ENCODE data around the gene HIPK2.

Gene HIPK2

DNA sequence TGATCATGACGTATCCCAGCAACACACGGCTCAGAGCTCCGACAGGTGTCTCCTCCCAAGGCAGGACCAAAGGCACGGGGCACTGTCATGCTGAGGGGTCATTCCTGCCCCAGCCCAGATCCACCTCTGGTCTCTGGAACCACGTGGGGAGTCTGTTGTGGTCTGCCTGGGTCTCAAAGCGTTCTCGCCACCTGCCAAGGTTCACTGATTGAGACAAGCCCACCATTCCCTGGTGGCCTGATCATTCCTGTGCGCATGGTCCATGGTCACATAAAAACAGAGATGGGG is 83.5 kb downstream of the HIPK2 start:
- H3K4me3 ChIP-seq (ENCODE audit: low read depth in 1 of 5, low read length in 5 of 5): no peak overlapping the region
- H3K36me3 ChIP-seq (ENCODE audit: control insufficient read depth in 5 of 5, insufficient read depth in 5 of 5, low read length in 5 of 5): peaks cover 0 to 24% (median 19%) of the 10 kb centered on the region in 5 donors
- no peaks in the 10 kb centered on the region for H3K27me3 ChIP-seq (ENCODE audit: control insufficient read depth in 5 of 5, insufficient read depth in 4 of 5, low read length in 5 of 5)
- H3K27ac ChIP-seq (ENCODE audit: low read depth, low read length): no peak overlapping the region
- no peaks in the 10 kb centered on the region for H3K9me3 ChIP-seq (ENCODE audit: control insufficient read depth in 5 of 5, low read length in 5 of 5)
- H3K9ac ChIP-seq (ENCODE audit: low read length in 5 of 5): no peak overlapping the region
- H3K4me1 ChIP-seq (ENCODE audit: control insufficient read depth in 5 of 5, insufficient read depth in 5 of 5, low read length in 5 of 5): peaks cover 0 to 34% (median 27%) of the 10 kb centered on the region in 5 donors

DNA sequence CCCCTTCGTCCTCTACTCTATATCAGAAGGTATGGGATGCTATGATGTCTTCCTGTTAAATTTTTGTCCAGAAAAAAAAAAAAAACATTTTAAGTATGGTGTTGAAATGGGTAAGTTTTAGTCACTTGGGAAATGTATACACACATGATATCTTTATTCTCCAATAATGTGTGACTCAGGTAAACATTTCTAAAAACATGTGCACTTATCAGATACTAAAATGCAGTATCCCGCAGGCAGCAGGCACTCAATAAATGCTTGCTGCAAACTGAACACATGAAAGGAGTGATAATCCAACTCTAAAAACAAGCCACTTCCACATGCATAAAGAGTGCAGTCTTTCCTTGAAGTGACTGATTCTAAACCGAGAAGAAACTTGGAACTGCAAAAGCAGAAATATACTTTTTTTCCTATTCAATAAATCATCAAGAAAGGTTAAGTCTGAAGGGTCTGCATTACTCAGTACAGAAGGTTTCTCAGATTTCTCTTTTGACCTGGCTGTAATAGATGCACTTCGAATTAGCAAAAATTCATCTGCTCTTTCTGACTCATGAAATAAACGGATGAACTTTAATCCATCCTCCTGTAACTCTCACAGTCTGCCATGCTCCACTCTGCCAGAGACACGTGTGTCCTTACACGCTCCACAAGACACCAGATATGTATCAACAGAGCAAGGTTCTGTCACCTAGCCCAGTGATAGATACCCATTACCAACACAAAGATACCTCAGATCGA is 84.0 kb downstream of the HIPK2 start:
- Histone ChIP-seq H3K9ac (ENCODE audit: low read length in 5 of 5) (no peak overlapping the region), H3K27me3 (ENCODE audit: control insufficient read depth in 5 of 5, insufficient read depth in 4 of 5, low read length in 5 of 5) (no peaks in the 10 kb centered on the region), H3K27ac (ENCODE audit: low read depth, low read length) (peak overlapping the region; percentile 9), H3K4me1 (ENCODE audit: control insufficient read depth in 5 of 5, insufficient read depth in 5 of 5, low read length in 5 of 5) (peaks cover 0 to 35% (median 31%) of the 10 kb centered on the region in 5 donors), H3K36me3 (ENCODE audit: control insufficient read depth in 5 of 5, insufficient read depth in 5 of 5, low read length in 5 of 5) (peaks cover 2 to 25% (median 18%) of the 10 kb centered on the region in 5 donors), H3K9me3 (ENCODE audit: control insufficient read depth in 5 of 5, low read length in 5 of 5) (no peaks in the 10 kb centered on the region), H3K4me3 (ENCODE audit: low read depth in 1 of 5, low read length in 5 of 5) (no peak overlapping the region)

DNA sequence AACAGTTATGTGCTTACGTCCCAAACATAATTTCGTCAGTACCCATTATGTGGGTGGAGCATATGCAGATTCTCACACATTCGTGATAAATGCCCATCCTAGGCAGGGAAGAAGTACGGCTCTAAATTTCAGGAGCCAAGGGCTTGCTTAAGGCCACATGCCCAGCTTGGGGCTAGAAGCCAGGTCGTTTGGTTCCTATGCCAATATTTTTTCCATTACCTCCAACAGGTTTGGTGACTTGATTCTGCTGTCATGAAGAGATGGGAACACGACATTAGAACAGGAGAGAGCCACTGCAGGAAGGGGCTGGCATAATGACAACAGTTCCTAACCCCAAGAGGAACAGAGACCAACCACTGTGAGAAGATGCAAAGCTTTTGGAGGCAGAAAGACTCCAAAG is 85.1 kb downstream of the HIPK2 start:
- Histone ChIP-seq H3K9me3 (ENCODE audit: control insufficient read depth in 5 of 5, low read length in 5 of 5) (no peaks in the 10 kb centered on the region), H3K4me3 (ENCODE audit: low read depth in 1 of 5, low read length in 5 of 5) (no peak overlapping the region), H3K4me1 (ENCODE audit: control insufficient read depth in 5 of 5, insufficient read depth in 5 of 5, low read length in 5 of 5) (peaks cover 0 to 35% (median 31%) of the 10 kb centered on the region in 5 donors), H3K27ac (ENCODE audit: low read depth, low read length) (no peak overlapping the region), H3K27me3 (ENCODE audit: control insufficient read depth in 5 of 5, insufficient read depth in 4 of 5, low read length in 5 of 5) (no peaks in the 10 kb centered on the region), H3K9ac (ENCODE audit: low read length in 5 of 5) (no peak overlapping the region), H3K36me3 (ENCODE audit: control insufficient read depth in 5 of 5, insufficient read depth in 5 of 5, low read length in 5 of 5) (peaks cover 2 to 20% (median 12%) of the 10 kb centered on the region in 5 donors)

DNA sequence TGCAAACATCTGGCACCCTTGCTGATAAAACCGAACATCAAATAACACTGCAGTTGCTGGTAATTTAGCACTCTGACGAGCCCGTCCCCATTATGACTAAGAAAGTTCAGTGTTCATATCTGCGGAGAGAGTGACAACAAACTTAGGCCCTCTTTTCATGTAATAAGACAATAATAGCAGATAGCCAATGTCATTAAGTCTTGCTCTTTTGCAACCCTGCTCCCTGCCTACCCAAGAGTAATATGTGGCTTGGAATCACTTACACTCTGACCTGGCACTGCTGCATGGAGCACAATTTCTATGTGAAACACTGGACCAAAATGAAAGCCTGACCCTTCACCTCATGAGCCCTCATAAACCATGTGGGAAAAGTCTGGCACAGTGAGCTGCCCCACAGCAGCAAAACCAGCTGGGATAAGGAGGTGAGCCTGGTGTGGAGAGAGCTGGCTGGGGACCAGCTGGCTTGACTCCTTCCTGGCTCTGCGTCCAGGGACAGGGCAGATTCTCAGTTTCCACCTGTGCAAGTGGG is 86.5 kb downstream of the HIPK2 start:
- Histone ChIP-seq H3K4me1 (ENCODE audit: control insufficient read depth in 5 of 5, insufficient read depth in 5 of 5, low read length in 5 of 5) (peaks cover 0 to 35% (median 28%) of the 10 kb centered on the region in 5 donors), H3K4me3 (ENCODE audit: low read depth in 1 of 5, low read length in 5 of 5) (peak overlapping the region in 1 of 5 donors; percentile 9), H3K36me3 (ENCODE audit: control insufficient read depth in 5 of 5, insufficient read depth in 5 of 5, low read length in 5 of 5) (peaks cover 2 to 17% (median 9%) of the 10 kb centered on the region in 5 donors), H3K9me3 (ENCODE audit: control insufficient read depth in 5 of 5, low read length in 5 of 5) (no peaks in the 10 kb centered on the region), H3K9ac (ENCODE audit: low read length in 5 of 5) (no peak overlapping the region), H3K27me3 (ENCODE audit: control insufficient read depth in 5 of 5, insufficient read depth in 4 of 5, low read length in 5 of 5) (no peaks in the 10 kb centered on the region), H3K27ac (ENCODE audit: low read depth, low read length) (peak overlapping the region; percentile 38)

DNA sequence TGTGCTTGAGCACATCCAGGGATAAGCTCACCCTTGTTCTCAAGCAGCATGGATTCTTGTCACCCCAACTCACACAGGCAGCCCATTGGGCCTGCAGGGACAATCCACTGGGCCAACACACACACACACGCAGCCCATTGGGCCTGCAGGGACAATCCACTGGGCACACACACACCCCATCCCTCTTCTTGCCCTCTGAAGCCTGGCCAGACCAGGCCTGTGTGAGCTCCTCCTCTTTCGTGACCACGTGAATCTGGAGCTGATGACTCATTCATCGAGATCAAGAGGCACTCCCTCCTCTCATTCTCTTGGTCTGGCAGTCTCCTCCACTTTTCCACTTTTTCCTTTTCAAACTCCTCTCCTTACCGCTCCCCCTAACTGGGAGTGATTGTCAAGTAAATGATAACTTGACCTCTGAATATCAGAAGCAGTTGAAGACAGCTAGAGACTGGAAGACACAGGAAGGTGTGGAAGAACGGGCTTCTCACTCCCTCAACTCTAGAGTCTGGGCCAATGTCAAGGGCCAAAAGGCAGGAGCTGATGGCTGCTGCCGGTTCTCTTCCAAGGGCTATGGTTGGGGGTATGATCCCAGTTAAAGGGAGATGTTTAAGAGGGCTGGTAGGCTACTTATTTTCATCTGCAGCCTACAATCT is 89.7 kb downstream of the HIPK2 start:
- Histone ChIP-seq H3K36me3 (ENCODE audit: control insufficient read depth in 5 of 5, insufficient read depth in 5 of 5, low read length in 5 of 5) (peaks cover 0 to 9% (median 2%) of the 10 kb centered on the region in 5 donors), H3K4me3 (ENCODE audit: low read depth in 1 of 5, low read length in 5 of 5) (no peak overlapping the region), H3K4me1 (ENCODE audit: control insufficient read depth in 5 of 5, insufficient read depth in 5 of 5, low read length in 5 of 5) (peaks cover 0 to 39% (median 28%) of the 10 kb centered on the region in 5 donors), H3K27me3 (ENCODE audit: control insufficient read depth in 5 of 5, insufficient read depth in 4 of 5, low read length in 5 of 5) (no peaks in the 10 kb centered on the region), H3K9me3 (ENCODE audit: control insufficient read depth in 5 of 5, low read length in 5 of 5) (peaks cover 0 to 2% (median 0%) of the 10 kb centered on the region in 5 donors), H3K9ac (ENCODE audit: low read length in 5 of 5) (no peak overlapping the region), H3K27ac (ENCODE audit: low read depth, low read length) (no peak overlapping the region)

DNA sequence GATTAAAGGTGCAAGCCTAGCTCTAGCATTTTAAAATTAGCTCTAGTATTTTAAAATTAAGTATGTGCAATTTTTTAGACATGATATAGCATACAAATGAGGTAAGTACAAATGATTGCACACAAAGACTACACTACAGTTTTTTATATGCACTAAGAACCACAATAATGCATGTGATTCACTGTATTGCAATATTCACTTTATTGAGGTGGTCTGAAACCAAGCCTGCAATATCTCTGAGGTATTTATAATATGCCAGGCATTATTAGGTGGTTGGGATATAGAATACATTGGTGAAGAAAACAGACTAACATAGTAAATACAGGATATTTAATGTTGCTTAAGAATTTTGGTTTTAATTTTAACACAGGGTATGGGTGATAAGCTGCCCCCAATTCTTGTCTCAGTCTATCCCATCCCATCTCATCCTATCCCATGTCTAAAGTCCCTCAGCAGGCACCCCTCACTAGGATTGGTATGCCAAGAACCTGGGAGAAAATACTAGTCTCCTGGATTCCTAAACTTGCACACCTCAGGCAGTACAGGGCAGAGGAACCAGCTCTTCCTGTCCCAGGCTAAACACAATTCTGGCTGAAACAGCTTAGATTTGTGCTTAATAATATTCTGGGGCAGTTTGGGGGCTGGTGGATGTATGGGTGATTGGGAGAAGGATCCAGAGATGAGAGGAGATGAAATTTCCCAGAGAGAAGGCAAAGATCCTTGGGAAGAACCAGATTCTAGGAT is 90.4 kb downstream of the HIPK2 start:
- H3K27me3 ChIP-seq (ENCODE audit: control insufficient read depth in 5 of 5, insufficient read depth in 4 of 5, low read length in 5 of 5): no peaks in the 10 kb centered on the region
- H3K4me1 ChIP-seq (ENCODE audit: control insufficient read depth in 5 of 5, insufficient read depth in 5 of 5, low read length in 5 of 5): peaks cover 0 to 40% (median 31%) of the 10 kb centered on the region in 5 donors
- H3K4me3 ChIP-seq (ENCODE audit: low read depth in 1 of 5, low read length in 5 of 5): no peak overlapping the region
- peaks cover 0 to 2% (median 0%) of the 10 kb centered on the region in 5 donors for H3K9me3 ChIP-seq (ENCODE audit: control insufficient read depth in 5 of 5, low read length in 5 of 5)
- H3K36me3 ChIP-seq (ENCODE audit: control insufficient read depth in 5 of 5, insufficient read depth in 5 of 5, low read length in 5 of 5): peaks cover 0 to 9% (median 2%) of the 10 kb centered on the region in 5 donors
- H3K9ac ChIP-seq (ENCODE audit: low read length in 5 of 5): no peak overlapping the region
- H3K27ac ChIP-seq (ENCODE audit: low read depth, low read length): no peak overlapping the region

DNA sequence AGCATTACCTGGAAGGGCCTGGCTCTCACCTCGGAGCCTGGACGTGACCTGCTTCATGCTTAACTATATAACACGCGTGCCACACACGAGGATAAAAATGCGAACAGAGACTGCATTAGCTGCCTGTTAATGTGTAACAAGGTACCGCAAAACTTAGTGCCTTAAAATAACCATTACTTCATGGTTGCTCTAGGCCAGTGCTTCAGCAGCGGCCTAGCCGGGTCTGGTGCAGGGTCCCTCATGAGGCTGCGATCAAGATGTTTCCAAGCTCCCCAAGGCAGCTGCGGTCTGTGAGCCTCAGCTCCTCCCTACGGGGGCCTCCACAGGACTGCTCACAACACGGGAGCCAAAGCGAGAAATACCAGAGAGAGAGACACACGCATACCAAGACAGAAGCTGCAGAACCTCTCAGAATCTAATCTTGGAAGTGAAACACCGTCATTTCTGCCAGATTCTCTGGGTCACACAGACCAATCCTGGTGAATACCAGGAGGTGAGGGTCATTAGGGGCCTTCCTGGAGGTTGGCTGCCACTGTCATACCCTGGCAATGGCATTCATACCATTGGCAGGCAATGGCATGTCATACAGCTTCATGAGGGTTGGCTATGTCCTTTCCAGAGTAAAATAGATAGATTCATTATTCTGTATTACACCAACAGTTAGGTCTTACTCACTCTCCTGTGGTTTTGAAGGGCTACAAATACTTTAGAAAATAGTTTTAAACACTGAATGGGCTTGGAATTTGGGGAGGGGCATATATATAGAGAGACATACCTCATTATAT is 94.5 kb downstream of the HIPK2 start:
- H3K4me3 ChIP-seq (ENCODE audit: low read depth in 1 of 5, low read length in 5 of 5): no peak overlapping the region
- H3K9me3 ChIP-seq (ENCODE audit: control insufficient read depth in 5 of 5, low read length in 5 of 5): peaks cover 0 to 2% (median 0%) of the 10 kb centered on the region in 5 donors
- no peaks in the 10 kb centered on the region for H3K36me3 ChIP-seq (ENCODE audit: control insufficient read depth in 5 of 5, insufficient read depth in 5 of 5, low read length in 5 of 5)
- H3K4me1 ChIP-seq (ENCODE audit: control insufficient read depth in 5 of 5, insufficient read depth in 5 of 5, low read length in 5 of 5): peaks cover 4 to 42% (median 37%) of the 10 kb centered on the region in 5 donors
- no peak overlapping the region for H3K9ac ChIP-seq (ENCODE audit: low read length in 5 of 5)
- no peaks in the 10 kb centered on the region for H3K27me3 ChIP-seq (ENCODE audit: control insufficient read depth in 5 of 5, insufficient read depth in 4 of 5, low read length in 5 of 5)
- H3K27ac ChIP-seq (ENCODE audit: low read depth, low read length): peak overlapping the region; percentile 37

DNA sequence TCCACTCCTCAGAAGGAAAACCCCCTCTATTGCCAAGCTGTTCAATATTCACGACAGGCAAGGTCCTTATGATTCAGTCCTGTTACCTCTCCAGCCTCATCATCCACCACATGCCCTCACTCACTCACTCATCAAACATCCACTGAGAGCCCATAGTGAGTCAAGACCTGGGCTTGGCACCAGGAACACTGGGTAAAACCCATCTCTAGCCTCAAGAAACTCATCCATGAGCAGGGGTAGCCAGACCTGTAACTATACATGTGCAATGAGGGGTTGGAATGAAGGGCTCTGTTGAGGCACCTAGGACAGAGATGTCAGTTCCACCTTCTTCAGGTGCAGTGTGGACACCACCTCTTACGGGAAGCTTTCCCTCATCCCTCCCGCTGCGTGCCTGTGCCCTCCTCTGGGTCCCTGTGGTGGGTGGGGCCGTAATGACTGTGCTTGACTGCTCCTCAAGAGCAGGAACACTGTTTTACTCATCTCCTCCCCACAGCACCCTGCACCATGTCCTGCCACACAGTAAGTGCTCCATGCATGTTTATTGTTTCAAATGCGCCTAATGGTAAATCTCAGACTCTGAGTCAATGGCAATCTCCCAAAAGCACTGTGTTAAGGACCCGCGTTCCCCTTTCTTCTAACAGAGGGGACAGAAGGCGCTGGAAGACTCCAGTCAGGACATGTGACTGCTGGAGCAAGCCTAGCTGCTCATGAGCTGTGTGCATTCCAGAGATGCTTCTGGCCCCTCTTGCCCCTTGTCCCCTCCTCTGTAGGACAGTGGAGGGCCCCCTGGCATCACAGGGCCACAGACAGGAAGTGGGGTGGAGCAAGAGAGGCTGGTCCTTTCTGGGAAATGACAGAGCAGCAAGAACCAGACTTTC is 95.4 kb downstream of the HIPK2 start:
- H3K9me3 ChIP-seq (ENCODE audit: control insufficient read depth in 5 of 5, low read length in 5 of 5): peaks cover 0 to 2% (median 0%) of the 10 kb centered on the region in 5 donors

DNA sequence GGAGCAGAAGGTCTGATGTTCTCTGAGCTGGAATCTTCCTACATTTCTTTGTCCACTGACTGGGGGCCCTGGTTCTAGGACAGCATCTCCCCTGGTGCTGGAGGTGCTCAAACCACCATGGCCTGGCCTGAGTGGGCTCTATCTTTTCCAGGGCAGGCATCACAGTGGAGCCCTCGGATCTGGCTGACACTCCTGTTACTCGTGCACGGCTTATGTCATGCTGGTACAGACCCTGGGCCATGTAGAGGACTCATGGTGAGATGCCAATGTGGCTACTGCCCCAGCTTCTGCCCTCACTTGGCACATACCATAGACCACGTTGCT is 96.0 kb downstream of the HIPK2 start:
- H3K4me1 ChIP-seq (ENCODE audit: control insufficient read depth in 5 of 5, insufficient read depth in 5 of 5, low read length in 5 of 5): peaks cover 4 to 42% (median 37%) of the 10 kb centered on the region in 5 donors
- no peaks in the 10 kb centered on the region for H3K27me3 ChIP-seq (ENCODE audit: control insufficient read depth in 5 of 5, insufficient read depth in 4 of 5, low read length in 5 of 5)
- H3K36me3 ChIP-seq (ENCODE audit: control insufficient read depth in 5 of 5, insufficient read depth in 5 of 5, low read length in 5 of 5): no peaks in the 10 kb centered on the region
- H3K27ac ChIP-seq (ENCODE audit: low read depth, low read length): peak overlapping the region; percentile 82
- peaks cover 0 to 2% (median 0%) of the 10 kb centered on the region in 5 donors for H3K9me3 ChIP-seq (ENCODE audit: control insufficient read depth in 5 of 5, low read length in 5 of 5)
- H3K9ac ChIP-seq (ENCODE audit: low read length in 5 of 5): no peak overlapping the region
- no peak overlapping the region for H3K4me3 ChIP-seq (ENCODE audit: low read depth in 1 of 5, low read length in 5 of 5)

More for the DNA sequence above, 95.4 kb downstream of the HIPK2 start:
- Histone ChIP-seq H3K4me3 (ENCODE audit: low read depth in 1 of 5, low read length in 5 of 5) (no peak overlapping the region), H3K36me3 (ENCODE audit: control insufficient read depth in 5 of 5, insufficient read depth in 5 of 5, low read length in 5 of 5) (no peaks in the 10 kb centered on the region), H3K27me3 (ENCODE audit: control insufficient read depth in 5 of 5, insufficient read depth in 4 of 5, low read length in 5 of 5) (no peaks in the 10 kb centered on the region), H3K9ac (ENCODE audit: low read length in 5 of 5) (no peak overlapping the region), H3K4me1 (ENCODE audit: control insufficient read depth in 5 of 5, insufficient read depth in 5 of 5, low read length in 5 of 5) (peaks cover 4 to 42% (median 37%) of the 10 kb centered on the region in 5 donors), H3K27ac (ENCODE audit: low read depth, low read length) (peak overlapping the region; percentile 82)

All from subcutaneous abdominal adipose tissue (tissue), 5 donors.